Measurements from ENCODE around the gene OR51B2. TPM values are rescaled to one million over a fixed set of nuclear protein-coding genes. Genes with fewer than 3 reads are reported as not detected.
"Not testable (repeated sequence)": the region's sequence is repeated elsewhere in the genome, so short reads cannot be mapped to it uniquely, and the experiment has no call there.

Gene OR51B2
- total and polyA plus RNA-seq, 2 of the 13 experiments (the other 11 are each of a cell fraction or from before 2014, with no cell fraction given) = not detected

DNA sequence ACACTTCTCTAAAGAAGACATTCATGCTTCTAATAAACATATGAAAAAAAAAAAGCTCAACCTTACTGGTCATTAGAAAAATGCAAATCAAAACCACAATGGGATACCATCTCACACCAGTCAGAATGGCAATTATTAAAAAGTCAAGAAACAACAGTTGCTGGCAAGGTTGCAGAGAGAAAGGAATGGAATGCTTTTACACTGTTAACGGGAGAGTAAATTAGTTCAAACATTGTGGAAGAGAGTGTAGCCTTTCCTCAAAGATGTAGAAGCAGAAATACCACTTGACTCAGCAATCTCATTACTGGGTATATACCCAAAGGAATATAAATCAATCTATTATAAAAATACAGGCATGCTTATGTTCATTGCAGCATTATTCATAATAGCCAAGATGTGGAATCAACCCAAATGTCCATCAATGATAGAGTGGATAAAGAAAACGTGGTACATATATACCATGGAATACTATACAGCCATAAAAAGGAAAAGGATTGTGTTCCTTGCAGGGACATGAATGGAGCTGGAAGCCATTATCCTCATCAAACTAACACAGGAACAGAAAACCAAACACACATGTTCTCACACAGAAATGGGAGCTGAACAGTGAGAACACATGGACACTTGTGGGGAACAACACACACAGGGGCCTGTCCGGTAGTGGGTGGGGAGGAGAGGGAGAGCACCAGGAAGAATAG, 10.6 kb downstream of the OR51B2 start:
- not testable (repeated sequence) for H3K4me2 ChIP-seq (ENCODE audit: low read depth, low read length); H3K27ac ChIP-seq (ENCODE audit: extremely low read length, insufficient read depth, low read length)
- TF ChIP-seq, protein P1, sequence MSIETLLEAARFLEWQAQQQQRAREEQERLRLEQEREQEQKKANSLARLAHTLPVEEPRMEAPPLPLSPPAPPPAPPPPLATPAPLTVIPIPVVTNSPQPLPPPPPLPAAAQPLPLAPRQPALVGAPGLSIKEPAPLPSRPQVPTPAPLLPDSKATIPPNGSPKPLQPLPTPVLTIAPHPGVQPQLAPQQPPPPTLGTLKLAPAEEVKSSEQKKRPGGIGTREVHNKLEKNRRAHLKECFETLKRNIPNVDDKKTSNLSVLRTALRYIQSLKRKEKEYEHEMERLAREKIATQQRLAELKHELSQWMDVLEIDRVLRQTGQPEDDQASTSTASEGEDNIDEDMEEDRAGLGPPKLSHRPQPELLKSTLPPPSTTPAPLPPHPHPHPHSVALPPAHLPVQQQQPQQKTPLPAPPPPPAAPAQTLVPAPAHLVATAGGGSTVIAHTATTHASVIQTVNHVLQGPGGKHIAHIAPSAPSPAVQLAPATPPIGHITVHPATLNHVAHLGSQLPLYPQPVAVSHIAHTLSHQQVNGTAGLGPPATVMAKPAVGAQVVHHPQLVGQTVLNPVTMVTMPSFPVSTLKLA (IDR thresholded peaks at IDR 0.05) = peak; percentile 32; the same call in 1 of the 2 replicates

DNA sequence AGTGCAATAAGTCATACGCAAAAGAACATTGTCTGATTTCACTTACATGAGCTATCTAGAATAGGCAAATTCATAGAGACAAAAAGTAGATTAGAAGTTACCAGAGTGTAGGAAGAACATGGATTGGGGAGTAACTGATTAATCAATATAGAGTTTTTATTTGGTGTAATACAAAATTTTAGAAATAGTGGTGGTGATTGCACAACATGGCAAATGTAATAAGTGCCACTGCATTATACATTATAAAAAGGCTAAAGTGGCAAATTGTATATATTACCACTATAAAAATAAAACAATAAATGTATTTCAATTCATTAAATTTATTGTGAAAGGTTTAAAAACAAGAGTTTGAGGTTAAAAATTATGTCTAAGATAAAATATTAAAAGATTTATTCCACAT, 13.7 kb downstream of the OR51B2 start:
- FAIRE-seq = no peak
- ChIA-PET POLR2A (no interaction called here), CTCF (ENCODE audit: low intra/inter-chr PET ratio, low total read pairs) (no interaction called here)
- intact Hi-C loops (cut with micrococcal nuclease; ENCODE audit: unreplicated experiment) = no loop called here
- Histone ChIP-seq H3K4me2 (ENCODE audit: low read depth, low read length) (no peak overlapping the region), H3K9ac (ENCODE audit: insufficient read depth, low read depth, low read length) (no peak overlapping the region), H3K9me3 (ENCODE audit: low read length) (no peaks in the 10 kb centered on the region), H2AFZ (ENCODE audit: low read length) (no peak overlapping the region), H3K79me2 (ENCODE audit: insufficient read depth, low read length) (no peaks in the 10 kb centered on the region), H4K20me1 (ENCODE audit: insufficient read depth, low read length) (no peaks in the 10 kb centered on the region), H3K4me3 (replicated peaks in 1 of 3; ENCODE audit: insufficient read depth in 1 of 3, low read depth in 2 of 3, low read length in 3 of 3) (no peak overlapping the region), H3K4me1 (ENCODE audit: insufficient read depth, low read length) (no peaks in the 10 kb centered on the region), H3K27me3 (ENCODE audit: control insufficient read depth in 1 of 2, insufficient read depth in 2 of 2, low read length in 2 of 2) (peaks cover 0 to 4% of the 10 kb centered on the region in 2 experiments; a peak in 2 of 5 replicates), H3K27ac (ENCODE audit: extremely low read length, insufficient read depth, low read length) (no peak overlapping the region), H3K36me3 (replicated peaks in 1 of 2; ENCODE audit: control insufficient read depth in 1 of 2, insufficient read depth in 2 of 2, low read length in 2 of 2) (no peaks in the 10 kb centered on the region)
- BruUV-seq (replicated peaks) = no TSS peak
- 30% methylated on average over 1 of the region's 1 CpG for WGBS (ENCODE audit: low lambda C conversion rate)
- TF ChIP-seq POLR2A (IDR thresholded peaks at IDR 0.05; ENCODE audit: insufficient read depth in 1 of 2, low read depth in 2 of 2, low read length in 2 of 2) (no peak), ZNF383 (CRISPR knock-in tag; IDR thresholded peaks at IDR 0.05; ENCODE audit: borderline replicate concordance) (no peak), ZNF451 (CRISPR knock-in tag; IDR thresholded peaks at IDR 0.05) (no peak), SMAD9 (CRISPR knock-in tag; IDR thresholded peaks at IDR 0.05) (no peak), KAT2B (IDR thresholded peaks at IDR 0.05; ENCODE audit: borderline replicate concordance, low read depth, low read length) (no peak), CEBPB (IDR thresholded peaks at IDR 0.05; ENCODE audit: borderline replicate concordance, low read depth, low read length) (peak; percentile 38; the same call in 1 of the 2 replicates)
- TF ChIP-seq, protein P2, sequence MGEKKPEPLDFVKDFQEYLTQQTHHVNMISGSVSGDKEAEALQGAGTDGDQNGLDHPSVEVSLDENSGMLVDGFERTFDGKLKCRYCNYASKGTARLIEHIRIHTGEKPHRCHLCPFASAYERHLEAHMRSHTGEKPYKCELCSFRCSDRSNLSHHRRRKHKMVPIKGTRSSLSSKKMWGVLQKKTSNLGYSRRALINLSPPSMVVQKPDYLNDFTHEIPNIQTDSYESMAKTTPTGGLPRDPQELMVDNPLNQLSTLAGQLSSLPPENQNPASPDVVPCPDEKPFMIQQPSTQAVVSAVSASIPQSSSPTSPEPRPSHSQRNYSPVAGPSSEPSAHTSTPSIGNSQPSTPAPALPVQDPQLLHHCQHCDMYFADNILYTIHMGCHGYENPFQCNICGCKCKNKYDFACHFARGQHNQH (CRISPR knock-in tag; IDR thresholded peaks at IDR 0.05) = no peak
- no peak for ATAC-seq
- in situ Hi-C loops (cut with HindIII; ENCODE audit: extremely low pct_ligation_motif_present, low pct_unique_long_range_greater_than_20kb) = no loop called here
- no peak for DNase-seq (ENCODE audit: low spot score)

More for the DNA sequence above, 10.6 kb downstream of the OR51B2 start:
- in situ Hi-C loops (cut with HindIII; ENCODE audit: extremely low pct_ligation_motif_present, low pct_unique_long_range_greater_than_20kb); H2AFZ ChIP-seq (ENCODE audit: low read length); DNase-seq (ENCODE audit: low spot score); H3K79me2 ChIP-seq (ENCODE audit: insufficient read depth, low read length); POLR2A ChIA-PET; intact Hi-C loops (cut with micrococcal nuclease; ENCODE audit: unreplicated experiment); CTCF ChIA-PET (ENCODE audit: low intra/inter-chr PET ratio, low total read pairs); H3K27me3 ChIP-seq (ENCODE audit: control insufficient read depth in 1 of 2, insufficient read depth in 2 of 2, low read length in 2 of 2); H4K20me1 ChIP-seq (ENCODE audit: insufficient read depth, low read length); H3K4me1 ChIP-seq (ENCODE audit: insufficient read depth, low read length); FAIRE-seq; BruUV-seq (replicated peaks); ATAC-seq; H3K36me3 ChIP-seq (replicated peaks in 1 of 2; ENCODE audit: control insufficient read depth in 1 of 2, insufficient read depth in 2 of 2, low read length in 2 of 2); H3K9me3 ChIP-seq (ENCODE audit: low read length); H3K4me3 ChIP-seq (replicated peaks in 1 of 3; ENCODE audit: insufficient read depth in 1 of 3, low read depth in 2 of 3, low read length in 3 of 3); H3K9ac ChIP-seq (ENCODE audit: insufficient read depth, low read depth, low read length): not testable (repeated sequence)
- WGBS (ENCODE audit: low lambda C conversion rate) = 0% methylated on average over 3 of the region's 3 CpGs

All from HepG2 (cell line).